HUES64 (cell line): Measurements from ENCODE around the gene RUNDC1.

Experiments used
- H3K27ac ChIP-seq: 2 replicates; pipeline ENCODE4 v1.7.0; 2013; ENCODE audit warnings: low read depth, low read length, inconsistent platforms
- H3K27me3 ChIP-seq: 2 replicates; pipeline ENCODE4 v1.6.1; 2013; ENCODE audit warnings: mild to moderate bottlenecking, low read length; ENCODE audit not compliant: insufficient read depth
- H3K36me3 ChIP-seq: 2 replicates; pipeline ENCODE4 v1.6.1; 2013; ENCODE audit warnings: mild to moderate bottlenecking, low read length; ENCODE audit not compliant: insufficient read depth
- H3K4me1 ChIP-seq: 2 replicates; pipeline ENCODE4 v1.6.1; 2013; ENCODE audit warnings: mild to moderate bottlenecking, low read length, moderate library complexity; ENCODE audit not compliant: insufficient read depth
- H3K4me3 ChIP-seq: 2 replicates; pipeline ENCODE4 v1.5.1; 2013; ENCODE audit warnings: mild to moderate bottlenecking, low read length, moderate library complexity
- H3K9ac ChIP-seq: 2 replicates; pipeline ENCODE4 v1.6.1; 2013; ENCODE audit warnings: mild to moderate bottlenecking, low read depth, low read length
- H3K9me3 ChIP-seq: 2 replicates; pipeline ENCODE4 v1.6.1; 2013; ENCODE audit warnings: low read depth, low read length; ENCODE audit not compliant: insufficient read depth
- WGBS: fragments of 150-250, 120-280 bp; methylation state at CpG from one replicate; pipeline ENCODE4 v1.1.7; 2013; ENCODE audit warnings: missing lambda C conversion rate; 5-methylcytosine and 5-hydroxymethylcytosine counted together

The RUNDC1 gene

DNA sequence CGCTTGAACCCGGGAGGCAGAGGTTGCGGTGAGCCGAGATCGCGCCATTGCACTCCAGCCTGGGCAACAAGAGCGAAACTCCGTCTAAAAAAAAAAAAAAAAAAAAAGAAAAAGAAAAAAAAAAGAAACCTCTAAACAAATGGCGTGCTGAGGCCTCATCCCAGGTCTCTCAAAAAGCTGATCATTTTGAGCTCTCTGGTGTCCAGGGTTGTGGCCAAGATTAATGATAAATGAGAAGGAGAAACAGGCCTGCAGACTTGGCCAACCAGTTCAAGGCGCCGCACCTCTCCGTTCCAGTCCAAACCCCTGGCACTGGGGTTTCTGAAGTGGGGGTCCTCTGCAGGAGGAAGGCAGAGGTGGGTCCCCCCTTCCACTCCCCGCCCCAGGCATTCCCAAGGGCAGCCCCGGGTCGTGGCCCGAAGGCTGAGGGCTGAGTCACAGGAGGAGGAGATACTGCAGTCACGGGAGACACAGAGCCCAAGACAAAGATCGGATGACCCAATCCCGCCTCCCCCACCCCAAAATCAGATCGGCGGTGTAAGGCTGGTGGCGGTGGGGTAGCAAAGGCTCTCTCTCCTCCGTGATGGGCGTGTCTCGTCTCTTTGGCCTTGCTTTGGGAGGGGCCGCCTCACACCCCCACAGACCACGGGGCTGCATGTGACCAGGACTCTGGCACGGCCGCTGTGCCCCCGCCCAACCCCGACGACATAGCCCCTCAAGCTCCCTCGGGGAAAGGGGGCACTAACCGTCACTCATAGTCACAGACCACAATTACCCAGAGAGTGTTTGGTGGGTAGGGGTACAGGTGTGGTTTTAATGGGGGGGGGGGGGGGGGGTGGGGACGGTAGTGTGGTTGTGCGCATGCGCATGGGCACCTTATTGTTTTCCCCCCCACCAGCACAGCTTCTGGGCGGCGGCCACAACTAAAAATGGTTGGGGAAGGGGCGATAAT is 40.7 kb downstream of the RUNDC1 start:
- Histone ChIP-seq H3K9ac (peak overlapping the region; percentile 80), H3K4me3 (peak overlapping the region; percentile 96), H3K27ac (peak overlapping the region; percentile 76), H3K9me3 (no peaks in the 10 kb centered on the region), H3K27me3 (no peaks in the 10 kb centered on the region), H3K36me3 (peaks cover 30% of the 10 kb centered on the region), H3K4me1 (peaks cover 18% of the 10 kb centered on the region)
- WGBS = 6% methylated on average over 27 of the region's 40 CpGs

DNA sequence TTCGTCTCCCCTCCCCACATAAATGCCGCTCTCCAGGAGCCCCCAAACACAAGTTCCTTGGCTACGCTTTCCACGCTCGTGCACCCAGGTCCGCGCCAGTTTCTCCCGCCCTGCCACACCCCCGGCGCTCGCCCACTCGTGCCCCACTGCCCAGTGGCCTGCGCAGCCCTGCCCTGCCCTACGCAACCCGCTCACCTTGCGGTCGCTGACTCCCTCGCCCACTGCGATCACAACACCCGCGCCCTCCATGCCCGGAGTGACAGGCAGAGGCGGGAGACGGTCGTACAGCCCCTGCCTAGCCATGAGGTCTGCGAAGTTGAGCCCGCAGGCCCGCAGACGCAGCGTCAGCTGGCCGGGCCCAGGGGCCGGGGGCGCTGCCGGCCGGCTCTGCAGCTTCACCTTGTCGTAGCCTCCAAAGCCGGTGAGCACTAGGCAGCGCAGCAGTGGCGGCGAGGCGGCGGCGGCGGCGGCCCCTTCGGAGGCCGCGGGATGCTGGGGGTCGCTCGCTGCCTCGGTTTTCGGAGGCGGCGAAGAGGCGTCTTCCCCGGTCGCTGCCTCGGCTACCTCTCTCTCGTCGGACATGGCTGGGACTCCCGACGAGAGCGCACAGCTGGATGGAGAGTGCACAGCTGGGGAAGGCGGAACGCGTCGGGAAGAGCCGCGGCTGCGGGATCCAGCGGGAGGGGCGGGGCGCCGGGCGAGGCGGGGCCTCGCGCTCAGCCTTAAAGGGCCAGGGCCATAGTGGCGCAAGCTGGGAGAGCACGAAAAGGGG is 41.6 kb downstream of the RUNDC1 start, which contains the start of gene VAT1:
Gene VAT1, minus strand, starts transcription at position 645 of the 772 bp plus-strand sequence. Its CDS starts 63 bp downstream, at position 582.
- Histone ChIP-seq H3K27me3 (no peaks in the 10 kb centered on the region), H3K36me3 (peaks cover 23% of the 10 kb centered on the region), H3K9me3 (no peaks in the 10 kb centered on the region), H3K4me1 (peaks cover 23% of the 10 kb centered on the region), H3K27ac (peak within 1 kb of the TSS; percentile 76), H3K9ac (peak within 1 kb of the TSS; percentile 80), H3K4me3 (peak within 1 kb of the TSS; percentile 96)
- WGBS = under 1% methylated on average over 80 of the region's 80 CpGs

DNA sequence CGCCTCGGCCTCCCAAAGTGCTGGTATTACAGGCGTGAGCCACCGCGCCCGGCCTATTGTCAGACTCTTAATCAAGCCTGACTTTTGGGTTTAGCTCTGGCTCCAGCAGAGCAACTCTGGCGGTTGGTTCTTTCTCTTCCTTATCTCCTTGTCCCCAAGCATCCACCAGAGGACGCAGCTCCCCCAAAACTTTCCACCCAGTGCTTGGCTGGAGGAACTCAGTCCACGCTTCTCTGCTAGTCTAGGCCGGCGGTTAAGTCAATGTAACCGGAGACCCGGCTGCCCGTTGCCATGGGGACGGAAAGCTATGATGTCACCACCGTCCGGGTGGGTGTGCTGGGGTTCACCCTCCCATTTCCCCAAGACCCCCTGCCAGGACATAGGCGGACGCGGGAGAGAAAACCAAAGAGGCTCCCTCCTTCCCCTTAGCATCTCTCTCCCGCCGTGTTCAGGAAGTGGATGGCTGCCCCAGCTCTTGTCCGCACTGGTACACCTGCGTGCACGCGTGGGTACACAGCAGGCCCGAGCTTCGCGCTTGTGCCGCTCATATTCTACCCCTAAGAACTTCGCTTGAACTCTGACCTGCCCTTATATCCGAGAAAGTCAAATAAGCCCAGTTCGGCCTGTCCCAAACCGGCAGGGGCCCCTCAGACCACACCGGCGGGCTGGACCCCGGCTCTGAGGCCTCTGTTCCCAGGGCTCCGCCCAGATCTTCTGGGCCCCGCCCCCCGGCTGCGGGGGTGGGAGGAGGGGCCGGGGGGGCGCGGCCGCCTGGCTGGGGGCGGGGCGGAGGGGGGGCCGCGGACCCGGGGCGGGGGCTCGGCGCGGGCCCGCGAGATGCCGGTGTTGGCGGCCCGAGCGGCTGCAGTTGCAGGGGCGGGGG is 44.3 kb downstream of the RUNDC1 start, which contains the start of gene RND2:
Gene RND2, plus strand, starts transcription at position 825 of the 883 bp plus-strand sequence. CDS start 117 bp downstream, outside the sequence.
- Histone ChIP-seq H3K4me3 (peak within 1 kb of the TSS; percentile 84), H3K9me3 (no peaks in the 10 kb centered on the region), H3K36me3 (peaks cover 15% of the 10 kb centered on the region), H3K27me3 (no peaks in the 10 kb centered on the region), H3K4me1 (peaks cover 28% of the 10 kb centered on the region), H3K27ac (peak within 1 kb of the TSS; percentile 89; the same call in 1 of the 2 replicates), H3K9ac (peak within 1 kb of the TSS; percentile 76)
- WGBS = under 1% methylated on average over 53 of the region's 61 CpGs

DNA sequence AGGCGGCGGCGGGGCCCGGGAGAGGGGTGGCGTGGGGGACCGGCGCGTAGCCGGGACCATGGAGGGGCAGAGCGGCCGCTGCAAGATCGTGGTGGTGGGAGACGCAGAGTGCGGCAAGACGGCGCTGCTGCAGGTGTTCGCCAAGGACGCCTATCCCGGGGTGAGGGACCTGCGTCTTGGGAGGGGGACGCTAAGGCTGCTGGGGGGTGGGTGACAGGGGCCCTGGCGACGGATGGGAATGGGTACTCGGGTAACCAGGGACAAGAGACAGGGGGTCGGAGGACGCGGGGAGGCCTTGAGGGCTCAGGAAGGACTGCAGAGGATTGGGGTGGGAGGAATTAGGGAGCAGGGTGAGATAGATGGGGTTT is 44.9 kb downstream of the RUNDC1 start:
- Histone ChIP-seq H3K4me3 (peak overlapping the region; percentile 77), H3K27ac (no peak overlapping the region), H3K4me1 (peaks cover 21% of the 10 kb centered on the region), H3K27me3 (no peaks in the 10 kb centered on the region), H3K36me3 (peaks cover 13% of the 10 kb centered on the region; the same call in 1 of the 2 replicates), H3K9me3 (no peaks in the 10 kb centered on the region), H3K9ac (peak overlapping the region; percentile 53; the same call in 1 of the 2 replicates)
- 1% methylated on average over 27 of the region's 27 CpGs for WGBS

DNA sequence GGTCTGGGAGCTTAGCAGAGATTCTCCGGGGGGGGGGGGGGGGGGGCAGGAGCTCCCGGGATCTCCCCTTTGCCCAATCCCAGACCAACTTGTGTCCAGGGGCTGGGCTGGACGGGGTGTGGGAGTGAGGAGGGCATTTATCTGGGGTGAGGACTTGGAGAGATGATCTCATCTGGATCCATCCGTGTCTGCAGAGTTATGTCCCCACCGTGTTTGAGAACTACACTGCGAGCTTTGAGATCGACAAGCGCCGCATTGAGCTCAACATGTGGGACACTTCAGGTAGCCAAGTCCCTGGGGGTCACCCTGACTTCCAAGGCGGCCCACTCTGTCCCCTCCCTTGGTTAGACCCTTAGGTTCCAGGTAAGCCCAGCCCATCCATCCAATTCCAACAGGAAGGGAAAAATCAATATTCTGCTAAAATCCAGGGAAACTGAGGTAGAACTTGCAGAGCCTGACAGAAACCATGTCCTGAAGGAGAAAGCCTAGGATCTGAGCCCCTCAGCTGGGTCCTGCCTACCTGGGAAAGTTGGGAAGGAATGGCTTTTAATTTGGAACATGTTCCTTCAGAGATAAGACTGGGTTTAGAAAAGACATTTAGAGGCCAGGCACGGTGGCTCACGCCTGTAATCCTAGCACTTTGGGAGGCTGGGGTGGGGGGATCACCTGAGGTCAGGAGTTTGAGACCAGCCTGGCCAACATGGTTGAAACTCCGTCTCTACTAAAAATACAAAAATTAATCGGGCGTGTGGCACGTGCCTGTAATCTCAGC is 45.6 kb downstream of the RUNDC1 start:
- H3K36me3 ChIP-seq = peaks cover 13% of the 10 kb centered on the region; the same call in 1 of the 2 replicates
- peak overlapping the region; percentile 77 for H3K4me3 ChIP-seq
- H3K4me1 ChIP-seq = peaks cover 19% of the 10 kb centered on the region
- no peaks in the 10 kb centered on the region for H3K9me3 ChIP-seq
- H3K27me3 ChIP-seq = no peaks in the 10 kb centered on the region
- 66% methylated on average over 15 of the region's 16 CpGs for WGBS
- H3K27ac ChIP-seq = no peak overlapping the region
- 0 out of 2 replicates have a peak overlapping the region, but pooled peaks have one; percentile 12 for H3K9ac ChIP-seq

DNA sequence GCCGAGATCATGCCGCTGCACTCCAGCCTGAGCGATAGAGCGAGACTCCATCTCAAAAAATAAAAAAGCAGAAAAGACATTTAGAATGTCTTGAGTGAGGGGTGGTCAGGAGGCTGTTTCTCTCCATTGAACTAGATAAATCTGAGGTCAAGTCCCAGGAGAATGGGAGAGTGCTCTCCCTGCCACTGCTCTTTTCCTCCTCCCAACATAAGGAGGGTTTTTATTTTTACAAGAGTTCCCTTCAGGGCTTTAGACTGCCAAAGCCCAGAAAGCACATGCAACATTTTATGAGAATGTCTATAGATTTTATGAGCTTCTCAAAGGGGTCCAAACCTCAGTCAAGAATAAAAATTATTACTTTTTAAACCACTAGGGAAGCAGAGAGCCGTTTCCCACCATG is 46.2 kb downstream of the RUNDC1 start:
- Histone ChIP-seq H3K36me3 (peaks cover 13% of the 10 kb centered on the region; the same call in 1 of the 2 replicates), H3K27me3 (no peaks in the 10 kb centered on the region), H3K4me3 (no peak overlapping the region), H3K4me1 (peaks cover 25% of the 10 kb centered on the region), H3K9me3 (no peaks in the 10 kb centered on the region), H3K27ac (no peak overlapping the region), H3K9ac (no peak overlapping the region)
- 91% methylated on average over 5 of the region's 5 CpGs for WGBS

DNA sequence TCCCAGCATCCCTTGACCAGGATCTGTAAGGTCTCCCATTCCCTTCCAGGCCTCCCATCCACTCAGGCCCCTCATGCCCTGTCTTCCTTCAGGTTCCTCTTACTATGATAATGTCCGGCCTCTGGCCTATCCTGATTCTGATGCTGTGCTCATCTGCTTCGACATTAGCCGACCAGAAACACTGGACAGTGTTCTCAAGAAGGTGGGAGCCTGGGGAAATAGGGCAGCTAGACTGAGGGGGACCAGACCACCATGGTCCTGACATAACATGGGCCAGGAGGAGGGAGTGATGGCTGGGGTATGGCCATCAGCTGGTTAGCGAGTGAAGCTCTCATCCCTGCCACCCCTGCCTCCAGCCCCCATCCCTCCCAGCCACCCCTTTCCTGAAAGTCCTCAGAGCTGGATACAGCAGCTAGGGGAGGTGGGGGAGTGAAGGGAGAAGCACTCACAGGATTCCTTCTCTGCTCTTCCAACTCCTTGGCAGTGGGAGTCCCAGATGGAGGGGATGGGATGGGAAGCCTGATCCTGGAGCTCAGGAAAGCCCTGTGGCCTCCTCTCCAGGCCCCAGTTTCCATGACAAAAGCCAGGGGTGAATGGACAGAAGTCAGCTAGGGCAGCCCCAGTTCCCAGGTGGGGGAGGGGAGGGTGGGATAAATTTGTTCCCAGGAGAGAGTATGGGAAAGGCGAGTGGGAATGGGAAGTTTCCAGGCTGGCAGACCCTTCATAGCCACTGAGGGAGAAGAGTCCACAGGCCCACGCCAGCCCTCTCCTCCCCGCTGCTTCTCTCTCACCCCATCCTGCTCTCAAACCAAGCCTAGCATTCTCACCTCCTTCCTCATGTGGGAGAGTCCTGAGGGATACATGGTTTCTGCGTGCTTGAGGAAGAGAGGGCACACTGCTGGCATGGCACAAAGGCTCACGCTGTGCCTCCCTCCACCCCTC is 47.0 kb downstream of the RUNDC1 start:
- Histone ChIP-seq H3K27me3 (no peaks in the 10 kb centered on the region), H3K27ac (peak overlapping the region; percentile 31; the same call in 1 of the 2 replicates), H3K36me3 (peaks cover 13% of the 10 kb centered on the region; the same call in 1 of the 2 replicates), H3K4me3 (no peak overlapping the region), H3K9ac (no peak overlapping the region), H3K4me1 (peaks cover 25% of the 10 kb centered on the region), H3K9me3 (no peaks in the 10 kb centered on the region)
- WGBS = 68% methylated on average over 8 of the region's 9 CpGs

DNA sequence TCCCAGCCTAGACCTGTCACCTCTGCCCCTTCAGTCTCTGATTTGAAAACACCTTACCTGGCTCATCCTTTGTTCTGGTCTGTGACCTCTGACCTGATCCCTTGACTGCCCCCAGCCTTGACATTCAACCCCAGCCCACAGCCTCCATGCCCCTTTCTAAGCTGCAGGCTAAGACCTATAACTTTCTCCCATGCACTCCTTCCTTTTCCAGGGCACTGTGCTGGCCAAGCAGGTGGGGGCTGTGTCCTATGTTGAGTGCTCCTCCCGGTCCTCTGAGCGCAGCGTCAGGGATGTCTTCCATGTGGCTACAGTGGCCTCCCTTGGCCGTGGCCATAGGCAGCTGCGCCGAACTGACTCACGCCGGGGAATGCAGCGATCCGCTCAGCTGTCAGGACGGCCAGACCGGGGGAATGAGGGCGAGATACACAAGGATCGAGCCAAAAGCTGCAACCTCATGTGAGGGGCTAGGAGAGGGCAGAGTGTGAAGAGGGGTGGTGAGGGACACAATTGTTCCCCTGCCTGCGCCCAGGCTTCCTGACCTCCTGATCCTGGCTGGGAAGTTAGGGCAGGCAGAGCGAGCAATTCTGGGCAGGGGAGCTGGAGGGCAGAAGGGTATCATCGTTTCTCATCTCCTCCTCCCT is 48.0 kb downstream of the RUNDC1 start:
- H3K9me3 ChIP-seq = no peaks in the 10 kb centered on the region
- H3K27ac ChIP-seq = no peak overlapping the region
- no peak overlapping the region for H3K4me3 ChIP-seq
- no peak overlapping the region for H3K9ac ChIP-seq
- H3K27me3 ChIP-seq = no peaks in the 10 kb centered on the region
- H3K4me1 ChIP-seq = peaks cover 27% of the 10 kb centered on the region
- H3K36me3 ChIP-seq = peaks cover 13% of the 10 kb centered on the region; the same call in 1 of the 2 replicates
- 94% methylated on average over 16 of the region's 17 CpGs for WGBS
